Activated CD8-positive, alpha-beta memory T cell treated with anti-CD3 and anti-CD28 coated beads, Interleukin-2, amount 50 U/mL, for 4 hours (primary cell): ENCODE measurements around the gene STK16.
A peak's percentile ranks its signal among the peaks of the same experiment; 100 is the strongest.

ENCODE experiments used
- DNase-seq: peaks from one replicate; pipeline ENCODE4 v3.0.0-alpha.2; 2020

Gene STK16

GRCh38 chr2:219289537-219290361 is 44.5 kb downstream of the STK16 start:
- no peak for DNase-seq

- peak; percentile 7 for DNase-seq
Measured at GRCh38 chr2:219290381-219291171, 45.3 kb downstream of the STK16 start.

GRCh38 chr2:219291394-219291793 is 46.1 kb downstream of the STK16 start:
- peak; percentile 7 for DNase-seq

GRCh38 chr2:219291910-219292490 is 46.7 kb downstream of the STK16 start:
- no peak for DNase-seq

- DNase-seq: no peak
Measured at GRCh38 chr2:219292616-219293015, 47.3 kb downstream of the STK16 start.

- no peak for DNase-seq
Measured at GRCh38 chr2:219293736-219294231, 48.5 kb downstream of the STK16 start.

GRCh38 chr2:219294356-219295351 is 49.4 kb downstream of the STK16 start:
- peak; percentile 91 for DNase-seq

- no peak for DNase-seq
Measured at GRCh38 chr2:219296142-219296541, 50.9 kb downstream of the STK16 start.

GRCh38 chr2:219296631-219297391 is 51.5 kb downstream of the STK16 start:
- DNase-seq: no peak

GRCh38 chr2:219297766-219298456 is 52.6 kb downstream of the STK16 start:
- DNase-seq: no peak

GRCh38 chr2:219298759-219299371 is 53.6 kb downstream of the STK16 start:
- peak; percentile 91 for DNase-seq

- no peak for DNase-seq
Measured at GRCh38 chr2:219299372-219299760, 54.1 kb downstream of the STK16 start.
